ENCODE results near the gene TRMT1. TPM values are rescaled to one million over a fixed set of nuclear protein-coding genes. Genes with fewer than 3 reads are reported as not detected.

The TRMT1 gene
- polyA plus RNA-seq, 1 experiment: 30.8 TPM

- ChIA-PET POLR2A (interaction anchor here (0.6 kb wide), 1 partner anchor 95 kb away, joined by 4 read pairs; no protein-coding TSS in a partner anchor), CTCF (interaction anchor here (0.8 to 1.7 kb wide), 5 partner anchors 35 to 188 kb away, joined by 3 to 7 read pairs (median 4); partner anchors contain the start of gene NACC1)
- peak; percentile 28; the same call in 1 of the 2 replicates for TF ChIP-seq CTCF (IDR thresholded peaks at IDR 0.05; ENCODE audit: insufficient read depth, low read depth, low read length)
- no peaks in the 10 kb centered on the region for H3K27me3 ChIP-seq (ENCODE audit: control insufficient read depth, insufficient read depth, low read length)
- H3K4me3 ChIP-seq (ENCODE audit: low read depth, low read length): peak overlapping the region; percentile 92
- DNase-seq (ENCODE audit: low read depth): peak; percentile 54
- H3K36me3 ChIP-seq (ENCODE audit: control insufficient read depth, insufficient read depth, low read length): peaks cover 6% of the 10 kb centered on the region; the same call in 1 of the 2 replicates
Observed at GRCh38 chr19:13152974-13153568, 36.5 kb upstream of the TRMT1 start.

GRCh38 chr19:13152356-13152973, 35.9 kb upstream of the TRMT1 start:
- ChIA-PET POLR2A (interaction anchor here (0.6 kb wide), 5 partner anchors 9 to 346 kb away, joined by 3 to 10 read pairs (median 4); no protein-coding TSS in a partner anchor), CTCF (interaction anchor here (0.8 to 1.7 kb wide), 8 partner anchors 10 to 187 kb away, joined by 3 to 7 read pairs (median 4); partner anchors contain the start of gene NACC1)
- H3K27me3 ChIP-seq (ENCODE audit: control insufficient read depth, insufficient read depth, low read length): no peaks in the 10 kb centered on the region
- TF ChIP-seq CTCF (IDR thresholded peaks at IDR 0.05; ENCODE audit: insufficient read depth, low read depth, low read length): no peak
- H3K36me3 ChIP-seq (ENCODE audit: control insufficient read depth, insufficient read depth, low read length): peaks cover 6% of the 10 kb centered on the region; the same call in 1 of the 2 replicates
- peak overlapping the region; percentile 92 for H3K4me3 ChIP-seq (ENCODE audit: low read depth, low read length)
- DNase-seq (ENCODE audit: low read depth): no peak

GRCh38 chr19:13151605-13152355, 35.2 kb upstream of the TRMT1 start:
- DNase-seq (ENCODE audit: low read depth): peak; percentile 78
- TF ChIP-seq CTCF (IDR thresholded peaks at IDR 0.05; ENCODE audit: insufficient read depth, low read depth, low read length): peak; percentile 39
- POLR2A ChIA-PET: interaction anchor here (0.6 kb wide), 3 partner anchors 9 to 346 kb away, joined by 3 to 10 read pairs (median 3); no protein-coding TSS in a partner anchor
- Histone ChIP-seq H3K27me3 (ENCODE audit: control insufficient read depth, insufficient read depth, low read length) (no peaks in the 10 kb centered on the region), H3K4me3 (ENCODE audit: low read depth, low read length) (peak overlapping the region; percentile 92), H3K36me3 (ENCODE audit: control insufficient read depth, insufficient read depth, low read length) (peaks cover 6% of the 10 kb centered on the region; the same call in 1 of the 2 replicates)
- CTCF ChIA-PET: interaction anchor here (0.9 to 1.7 kb wide), 7 partner anchors 11 to 186 kb away, joined by 3 to 7 read pairs (median 3); partner anchors contain the start of gene NACC1

- DNase-seq (ENCODE audit: low read depth): no peak
- POLR2A ChIA-PET: no interaction called here
- TF ChIP-seq CTCF (IDR thresholded peaks at IDR 0.05; ENCODE audit: insufficient read depth, low read depth, low read length): no peak
Observed at GRCh38 chr19:13150931-13151604, 34.5 kb upstream of the TRMT1 start.

More at GRCh38 chr19:13150931-13151604, 34.5 kb upstream of the TRMT1 start:
- CTCF ChIA-PET: interaction anchor here (1.0 to 2.5 kb wide), 7 partner anchors 13 to 186 kb away, joined by 3 to 10 read pairs (median 3); no protein-coding TSS in a partner anchor
- H3K36me3 ChIP-seq (ENCODE audit: control insufficient read depth, insufficient read depth, low read length): peaks cover 6% of the 10 kb centered on the region; the same call in 1 of the 2 replicates
- H3K27me3 ChIP-seq (ENCODE audit: control insufficient read depth, insufficient read depth, low read length): no peaks in the 10 kb centered on the region
- H3K4me3 ChIP-seq (ENCODE audit: low read depth, low read length): peak overlapping the region; percentile 88

Data from BJ (cell line).